ENCODE results near the gene AKR1E2.

Gene AKR1E2

GRCh38 chr10:4831091-4831490 lies 5.1 kb downstream of the AKR1E2 start:
- Histone ChIP-seq H3K27ac (no peak overlapping the region), H3K27me3 (ENCODE audit: insufficient read depth, low read depth, severe bottlenecking) (peaks cover 6% of the 10 kb centered on the region), H3K36me3 (no peaks in the 10 kb centered on the region), H3K4me3 (ENCODE audit: low read depth, low read length) (no peak overlapping the region), H3K9me3 (ENCODE audit: severe bottlenecking) (no peaks in the 10 kb centered on the region)
- no peak for DNase-seq
- no peak for TF ChIP-seq CTCF (IDR thresholded peaks at IDR 0.05; ENCODE audit: low read depth, low read length)

- TF ChIP-seq CTCF (IDR thresholded peaks at IDR 0.05; ENCODE audit: low read depth, low read length), result no peak
- DNase-seq, result no peak
Measured at GRCh38 chr10:4833286-4833685, 7.3 kb downstream of the AKR1E2 start.

GRCh38 chr10:4834898-4835405 lies 8.9 kb downstream of the AKR1E2 start:
- DNase-seq, result no peak

More at GRCh38 chr10:4833286-4833685, 7.3 kb downstream of the AKR1E2 start:
- Histone ChIP-seq H3K27ac (no peak overlapping the region), H3K36me3 (no peaks in the 10 kb centered on the region), H3K9me3 (ENCODE audit: severe bottlenecking) (no peaks in the 10 kb centered on the region), H3K27me3 (ENCODE audit: insufficient read depth, low read depth, severe bottlenecking) (peaks cover 6% of the 10 kb centered on the region), H3K4me3 (ENCODE audit: low read depth, low read length) (no peak overlapping the region)

GRCh38 chr10:4835494-4835918 lies 9.5 kb downstream of the AKR1E2 start:
- no peak for TF ChIP-seq CTCF (IDR thresholded peaks at IDR 0.05; ENCODE audit: low read depth, low read length)
- DNase-seq, result no peak
- H3K36me3 ChIP-seq, result no peaks in the 10 kb centered on the region
- peaks cover 6% of the 10 kb centered on the region for H3K27me3 ChIP-seq (ENCODE audit: insufficient read depth, low read depth, severe bottlenecking)
- H3K9me3 ChIP-seq (ENCODE audit: severe bottlenecking), result no peaks in the 10 kb centered on the region
- H3K27ac ChIP-seq, result no peak overlapping the region
- no peak overlapping the region for H3K4me3 ChIP-seq (ENCODE audit: low read depth, low read length)

More at GRCh38 chr10:4834898-4835405, 8.9 kb downstream of the AKR1E2 start:
- Histone ChIP-seq H3K27me3 (ENCODE audit: insufficient read depth, low read depth, severe bottlenecking) (peaks cover 6% of the 10 kb centered on the region), H3K4me3 (ENCODE audit: low read depth, low read length) (no peak overlapping the region), H3K27ac (no peak overlapping the region), H3K9me3 (ENCODE audit: severe bottlenecking) (no peaks in the 10 kb centered on the region), H3K36me3 (no peaks in the 10 kb centered on the region)
- TF ChIP-seq CTCF (IDR thresholded peaks at IDR 0.05; ENCODE audit: low read depth, low read length), result no peak

- Histone ChIP-seq H3K27me3 (ENCODE audit: insufficient read depth, low read depth, severe bottlenecking) (peaks cover 6% of the 10 kb centered on the region), H3K27ac (no peak overlapping the region), H3K36me3 (no peaks in the 10 kb centered on the region), H3K9me3 (ENCODE audit: severe bottlenecking) (no peaks in the 10 kb centered on the region), H3K4me3 (ENCODE audit: low read depth, low read length) (no peak overlapping the region)
- DNase-seq, result no peak
- no peak for TF ChIP-seq CTCF (IDR thresholded peaks at IDR 0.05; ENCODE audit: low read depth, low read length)
Measured at GRCh38 chr10:4836416-4836969, 10.5 kb downstream of the AKR1E2 start.

GRCh38 chr10:4837551-4837950 lies 11.5 kb downstream of the AKR1E2 start:
- TF ChIP-seq CTCF (IDR thresholded peaks at IDR 0.05; ENCODE audit: low read depth, low read length), result no peak
- no peak for DNase-seq
- H3K27ac ChIP-seq, result no peak overlapping the region
- H3K9me3 ChIP-seq (ENCODE audit: severe bottlenecking), result no peaks in the 10 kb centered on the region
- H3K27me3 ChIP-seq (ENCODE audit: insufficient read depth, low read depth, severe bottlenecking), result peaks cover 2% of the 10 kb centered on the region
- H3K4me3 ChIP-seq (ENCODE audit: low read depth, low read length), result no peak overlapping the region
- H3K36me3 ChIP-seq, result no peaks in the 10 kb centered on the region
